Fibroblast of mammary gland (primary cell): ENCODE measurements around the gene NFIA.

Experiments used
- DNase-seq: peaks from one replicate; pipeline ENCODE4 v3.0.0-alpha.2; 2010; ENCODE audit warnings: low read depth
- H3K4me3 ChIP-seq: 2 replicates; pipeline ENCODE4 v1.5.1; 2011; ENCODE audit warnings: low read depth, mild to moderate bottlenecking, low read length, moderate library complexity; ENCODE audit not compliant: control insufficient read depth
- TF ChIP-seq, protein P1 (sequence below): conservative IDR thresholded peaks from 2 replicates; pipeline ENCODE4 v1.5.1; 2011; ENCODE audit warnings: low read depth, low read length, inconsistent platforms; ENCODE audit not compliant: control insufficient read depth, insufficient read depth

Gene NFIA

GRCh38 chr1:61299463-61299862 is 217.1 kb downstream of the NFIA start:
- no peak overlapping the region for H3K4me3 ChIP-seq
- no peak for DNase-seq
- TF ChIP-seq, protein P1, sequence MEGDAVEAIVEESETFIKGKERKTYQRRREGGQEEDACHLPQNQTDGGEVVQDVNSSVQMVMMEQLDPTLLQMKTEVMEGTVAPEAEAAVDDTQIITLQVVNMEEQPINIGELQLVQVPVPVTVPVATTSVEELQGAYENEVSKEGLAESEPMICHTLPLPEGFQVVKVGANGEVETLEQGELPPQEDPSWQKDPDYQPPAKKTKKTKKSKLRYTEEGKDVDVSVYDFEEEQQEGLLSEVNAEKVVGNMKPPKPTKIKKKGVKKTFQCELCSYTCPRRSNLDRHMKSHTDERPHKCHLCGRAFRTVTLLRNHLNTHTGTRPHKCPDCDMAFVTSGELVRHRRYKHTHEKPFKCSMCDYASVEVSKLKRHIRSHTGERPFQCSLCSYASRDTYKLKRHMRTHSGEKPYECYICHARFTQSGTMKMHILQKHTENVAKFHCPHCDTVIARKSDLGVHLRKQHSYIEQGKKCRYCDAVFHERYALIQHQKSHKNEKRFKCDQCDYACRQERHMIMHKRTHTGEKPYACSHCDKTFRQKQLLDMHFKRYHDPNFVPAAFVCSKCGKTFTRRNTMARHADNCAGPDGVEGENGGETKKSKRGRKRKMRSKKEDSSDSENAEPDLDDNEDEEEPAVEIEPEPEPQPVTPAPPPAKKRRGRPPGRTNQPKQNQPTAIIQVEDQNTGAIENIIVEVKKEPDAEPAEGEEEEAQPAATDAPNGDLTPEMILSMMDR = no peak

GRCh38 chr1:61300899-61301298 is 218.5 kb downstream of the NFIA start:
- TF ChIP-seq, protein P1 = no peak
- no peak overlapping the region for H3K4me3 ChIP-seq
- DNase-seq = peak; percentile 49

GRCh38 chr1:61301824-61302657 is 219.7 kb downstream of the NFIA start:
- H3K4me3 ChIP-seq = no peak overlapping the region
- peak; percentile 94 for DNase-seq
- TF ChIP-seq, protein P1 = no peak

- H3K4me3 ChIP-seq = no peak overlapping the region
- TF ChIP-seq, protein P1 = no peak
- DNase-seq = no peak
These were observed 225.2 kb downstream of the NFIA start for GRCh38 chr1:61307422-61308142.

- H3K4me3 ChIP-seq = no peak overlapping the region
- DNase-seq = no peak
- TF ChIP-seq, protein P1 = no peak
These were observed 227.7 kb downstream of the NFIA start for GRCh38 chr1:61310057-61310456.

GRCh38 chr1:61310538-61310937 is 228.2 kb downstream of the NFIA start:
- TF ChIP-seq, protein P1 = no peak
- H3K4me3 ChIP-seq = no peak overlapping the region
- no peak for DNase-seq
